ENCODE results near the gene NAA50. TPM values are rescaled to one million over a fixed set of nuclear protein-coding genes. Genes with fewer than 3 reads are reported as not detected.

Gene NAA50
- total RNA-seq, 1 experiment from 2014 or later: 156 TPM

DNA sequence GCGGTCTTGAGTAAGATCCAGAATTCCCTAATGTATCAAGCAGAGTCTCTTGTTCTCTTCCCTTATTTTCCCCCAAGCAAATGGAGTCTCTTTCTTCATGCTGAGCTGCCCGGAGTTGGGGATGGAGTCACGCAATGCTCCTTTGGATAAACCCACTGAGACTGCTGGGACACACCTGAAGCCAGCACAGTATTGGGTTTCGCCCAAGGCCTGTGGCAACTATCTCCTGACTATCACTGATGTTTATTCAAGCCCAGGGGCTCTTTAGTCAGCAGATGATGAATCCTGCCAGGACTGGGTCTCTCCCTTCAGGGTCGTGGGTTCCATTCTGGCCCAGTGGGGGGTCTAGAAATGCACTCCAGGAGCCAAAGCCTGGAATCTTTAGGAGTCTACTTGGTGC, 60.9 kb downstream of the NAA50 start:
- Mint-ChIP-seq H3K4me3 (ENCODE audit: low read depth, unreplicated experiment) (no peak overlapping the region), H3K36me3 (ENCODE audit: insufficient read depth, unreplicated experiment) (no peaks in the 10 kb centered on the region), H3K27me3 (ENCODE audit: unreplicated experiment) (no peaks in the 10 kb centered on the region), H3K4me1 (ENCODE audit: low read depth, unreplicated experiment) (no peaks in the 10 kb centered on the region), H3K27ac (ENCODE audit: unreplicated experiment) (no peak overlapping the region), H3K9me3 (ENCODE audit: low read depth, unreplicated experiment) (no peaks in the 10 kb centered on the region)
- CTCF ChIA-PET: no interaction called here
- BruUV-seq (replicated peaks): no TSS peak
- TF ChIP-seq, protein P1, sequence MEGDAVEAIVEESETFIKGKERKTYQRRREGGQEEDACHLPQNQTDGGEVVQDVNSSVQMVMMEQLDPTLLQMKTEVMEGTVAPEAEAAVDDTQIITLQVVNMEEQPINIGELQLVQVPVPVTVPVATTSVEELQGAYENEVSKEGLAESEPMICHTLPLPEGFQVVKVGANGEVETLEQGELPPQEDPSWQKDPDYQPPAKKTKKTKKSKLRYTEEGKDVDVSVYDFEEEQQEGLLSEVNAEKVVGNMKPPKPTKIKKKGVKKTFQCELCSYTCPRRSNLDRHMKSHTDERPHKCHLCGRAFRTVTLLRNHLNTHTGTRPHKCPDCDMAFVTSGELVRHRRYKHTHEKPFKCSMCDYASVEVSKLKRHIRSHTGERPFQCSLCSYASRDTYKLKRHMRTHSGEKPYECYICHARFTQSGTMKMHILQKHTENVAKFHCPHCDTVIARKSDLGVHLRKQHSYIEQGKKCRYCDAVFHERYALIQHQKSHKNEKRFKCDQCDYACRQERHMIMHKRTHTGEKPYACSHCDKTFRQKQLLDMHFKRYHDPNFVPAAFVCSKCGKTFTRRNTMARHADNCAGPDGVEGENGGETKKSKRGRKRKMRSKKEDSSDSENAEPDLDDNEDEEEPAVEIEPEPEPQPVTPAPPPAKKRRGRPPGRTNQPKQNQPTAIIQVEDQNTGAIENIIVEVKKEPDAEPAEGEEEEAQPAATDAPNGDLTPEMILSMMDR (IDR thresholded peaks at IDR 0.05; ENCODE audit: unreplicated experiment): no peak
- intact Hi-C loops (cut with micrococcal nuclease; ENCODE audit: unreplicated experiment): no loop called here
- no peak for DNase-seq

GRCh38 chr3:113684271-113684819, 61.7 kb downstream of the NAA50 start:
- H3K27ac Mint-ChIP-seq (ENCODE audit: unreplicated experiment): no peak overlapping the region
- CTCF ChIA-PET: no interaction called here
- TF ChIP-seq, protein P1 (IDR thresholded peaks at IDR 0.05; ENCODE audit: unreplicated experiment): no peak
- no peak for DNase-seq
- H3K9me3 Mint-ChIP-seq (ENCODE audit: low read depth, unreplicated experiment): no peaks in the 10 kb centered on the region
- no peaks in the 10 kb centered on the region for H3K4me1 Mint-ChIP-seq (ENCODE audit: low read depth, unreplicated experiment)
- H3K4me3 Mint-ChIP-seq (ENCODE audit: low read depth, unreplicated experiment): no peak overlapping the region
- intact Hi-C loops (cut with micrococcal nuclease; ENCODE audit: unreplicated experiment): no loop called here
- BruUV-seq (replicated peaks): no TSS peak
- H3K36me3 Mint-ChIP-seq (ENCODE audit: insufficient read depth, unreplicated experiment): no peaks in the 10 kb centered on the region
- H3K27me3 Mint-ChIP-seq (ENCODE audit: unreplicated experiment): no peaks in the 10 kb centered on the region

- BruUV-seq (replicated peaks): no TSS peak
- DNase-seq: no peak
- CTCF ChIA-PET: no interaction called here
- no peaks in the 10 kb centered on the region for H3K27me3 Mint-ChIP-seq (ENCODE audit: unreplicated experiment)
- H3K9me3 Mint-ChIP-seq (ENCODE audit: low read depth, unreplicated experiment): peaks cover 3% of the 10 kb centered on the region
- H3K4me3 Mint-ChIP-seq (ENCODE audit: low read depth, unreplicated experiment): no peak overlapping the region
- no peak overlapping the region for H3K27ac Mint-ChIP-seq (ENCODE audit: unreplicated experiment)
- TF ChIP-seq, protein P1 (IDR thresholded peaks at IDR 0.05; ENCODE audit: unreplicated experiment): no peak
- intact Hi-C loops (cut with micrococcal nuclease; ENCODE audit: unreplicated experiment): no loop called here
- H3K36me3 Mint-ChIP-seq (ENCODE audit: insufficient read depth, unreplicated experiment): no peaks in the 10 kb centered on the region
- H3K4me1 Mint-ChIP-seq (ENCODE audit: low read depth, unreplicated experiment): no peaks in the 10 kb centered on the region
Measured at GRCh38 chr3:113678773-113679172, 67.3 kb downstream of the NAA50 start.

DNA sequence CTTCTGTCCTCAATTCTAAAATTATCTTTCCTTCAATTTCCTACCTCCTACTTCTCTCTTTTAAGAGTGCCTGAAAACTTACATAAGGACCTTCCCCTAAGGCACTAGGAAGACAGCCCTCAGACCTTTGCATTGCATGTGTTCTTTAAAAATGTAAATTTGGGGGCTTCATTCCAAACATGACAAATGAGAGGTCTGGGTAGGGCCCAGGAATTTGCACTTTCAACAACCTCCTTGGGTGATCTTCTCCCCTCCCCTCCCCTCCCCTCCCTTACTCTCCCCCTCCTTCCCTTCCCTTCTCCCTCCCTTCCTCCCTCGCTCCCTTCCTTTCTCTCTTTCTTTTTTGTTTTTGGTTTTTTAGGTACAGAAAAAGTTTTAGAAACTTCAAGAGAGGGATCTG, 68.3 kb downstream of the NAA50 start:
- BruUV-seq (replicated peaks): no TSS peak
- Mint-ChIP-seq H3K4me3 (ENCODE audit: low read depth, unreplicated experiment) (no peak overlapping the region), H3K4me1 (ENCODE audit: low read depth, unreplicated experiment) (no peaks in the 10 kb centered on the region), H3K9me3 (ENCODE audit: low read depth, unreplicated experiment) (peaks cover 3% of the 10 kb centered on the region), H3K27ac (ENCODE audit: unreplicated experiment) (no peak overlapping the region), H3K36me3 (ENCODE audit: insufficient read depth, unreplicated experiment) (no peaks in the 10 kb centered on the region), H3K27me3 (ENCODE audit: unreplicated experiment) (no peaks in the 10 kb centered on the region)
- TF ChIP-seq, protein P1 (IDR thresholded peaks at IDR 0.05; ENCODE audit: unreplicated experiment): no peak
- CTCF ChIA-PET: no interaction called here
- intact Hi-C loops (cut with micrococcal nuclease; ENCODE audit: unreplicated experiment): no loop called here
- DNase-seq: no peak
